GM12801 (cell line): ENCODE results near the gene TXNDC8.

Experiments used
- TF ChIP-seq, protein P1 (sequence below): IDR thresholded peaks from one replicate; pipeline ENCODE4 v1.5.1; 2011; ENCODE audit warnings: control low read depth; ENCODE audit not compliant: insufficient read length; ENCODE audit errors: extremely low read depth

TXNDC8 gene

DNA sequence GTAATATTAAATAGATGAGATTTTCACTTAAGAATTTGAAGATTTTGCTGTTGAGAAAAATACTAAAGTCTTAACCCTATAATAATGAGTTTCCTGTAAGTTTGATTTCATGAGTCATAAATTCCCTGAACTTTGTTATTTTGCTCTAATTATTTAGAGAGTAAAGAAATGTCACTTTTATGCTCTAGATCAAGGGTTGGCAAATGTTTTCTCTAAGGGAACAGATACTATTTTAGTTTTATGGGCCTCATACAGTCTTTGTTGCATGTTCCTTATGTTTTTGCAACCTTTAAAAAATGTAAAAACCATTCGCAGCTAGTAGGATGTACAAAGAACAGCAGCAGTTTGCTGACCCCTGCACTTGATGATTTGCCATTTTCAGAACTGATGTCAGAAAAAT is 480 bp upstream of the TXNDC8 start:
- TF ChIP-seq, protein P1, sequence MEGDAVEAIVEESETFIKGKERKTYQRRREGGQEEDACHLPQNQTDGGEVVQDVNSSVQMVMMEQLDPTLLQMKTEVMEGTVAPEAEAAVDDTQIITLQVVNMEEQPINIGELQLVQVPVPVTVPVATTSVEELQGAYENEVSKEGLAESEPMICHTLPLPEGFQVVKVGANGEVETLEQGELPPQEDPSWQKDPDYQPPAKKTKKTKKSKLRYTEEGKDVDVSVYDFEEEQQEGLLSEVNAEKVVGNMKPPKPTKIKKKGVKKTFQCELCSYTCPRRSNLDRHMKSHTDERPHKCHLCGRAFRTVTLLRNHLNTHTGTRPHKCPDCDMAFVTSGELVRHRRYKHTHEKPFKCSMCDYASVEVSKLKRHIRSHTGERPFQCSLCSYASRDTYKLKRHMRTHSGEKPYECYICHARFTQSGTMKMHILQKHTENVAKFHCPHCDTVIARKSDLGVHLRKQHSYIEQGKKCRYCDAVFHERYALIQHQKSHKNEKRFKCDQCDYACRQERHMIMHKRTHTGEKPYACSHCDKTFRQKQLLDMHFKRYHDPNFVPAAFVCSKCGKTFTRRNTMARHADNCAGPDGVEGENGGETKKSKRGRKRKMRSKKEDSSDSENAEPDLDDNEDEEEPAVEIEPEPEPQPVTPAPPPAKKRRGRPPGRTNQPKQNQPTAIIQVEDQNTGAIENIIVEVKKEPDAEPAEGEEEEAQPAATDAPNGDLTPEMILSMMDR: no peak

DNA sequence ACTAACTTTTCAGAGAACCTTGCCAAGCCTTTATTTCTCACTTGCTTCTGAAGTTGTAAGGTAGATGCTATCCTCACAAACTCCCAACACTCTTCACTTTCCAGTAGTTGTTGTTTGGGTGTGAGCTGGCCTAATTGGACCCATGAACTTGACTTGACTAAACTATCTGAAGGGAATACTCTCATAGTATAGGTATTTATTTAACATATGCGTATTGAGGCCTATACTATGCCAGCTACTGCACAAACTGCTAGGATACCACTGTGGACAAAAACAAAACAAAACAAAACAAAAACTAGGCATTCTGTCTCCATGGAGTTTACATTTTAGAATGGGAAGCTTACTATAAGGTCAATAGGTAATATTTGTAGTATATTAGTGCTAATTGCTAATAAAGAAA is 1.3 kb downstream of the TXNDC8 start:
- TF ChIP-seq, protein P1: no peak

DNA sequence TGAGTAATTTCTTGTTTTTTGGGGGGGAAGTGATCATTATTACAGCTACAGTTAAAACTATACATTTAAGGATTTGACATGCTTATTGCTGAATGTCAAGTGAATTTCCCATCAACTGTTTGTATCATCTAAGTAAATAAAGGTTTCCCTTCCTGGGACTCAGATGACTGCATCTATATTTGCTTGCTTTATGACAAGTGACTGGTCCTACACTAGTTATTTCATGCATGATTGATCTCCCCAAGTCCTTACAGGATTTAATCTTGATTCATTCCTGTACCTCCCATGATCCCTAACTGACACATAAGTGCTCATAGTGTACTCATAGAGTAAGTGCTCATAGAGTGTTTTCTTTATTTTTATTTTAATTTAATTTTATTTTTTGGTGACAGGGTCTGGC is 2.8 kb downstream of the TXNDC8 start:
- TF ChIP-seq, protein P1: no peak

DNA sequence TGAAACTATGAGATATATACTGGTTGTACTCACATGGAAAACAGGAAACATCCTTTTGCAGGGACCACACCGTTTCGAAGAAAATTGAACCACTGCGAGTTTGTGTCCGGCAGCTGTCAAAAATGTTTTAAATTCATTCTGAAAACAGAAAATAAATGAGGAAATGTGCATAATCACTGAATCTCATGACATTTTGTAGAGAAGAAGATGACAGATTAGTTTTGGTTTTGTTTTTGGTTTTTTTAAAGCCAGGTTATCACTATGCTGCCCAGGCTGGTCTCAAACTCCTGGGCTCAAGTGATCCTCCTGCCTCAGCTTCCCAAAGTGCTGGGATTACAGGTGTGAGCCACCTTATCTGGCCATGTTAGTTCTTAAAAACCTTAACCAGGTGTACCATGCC is 3.5 kb downstream of the TXNDC8 start:
- TF ChIP-seq, protein P1: no peak

DNA sequence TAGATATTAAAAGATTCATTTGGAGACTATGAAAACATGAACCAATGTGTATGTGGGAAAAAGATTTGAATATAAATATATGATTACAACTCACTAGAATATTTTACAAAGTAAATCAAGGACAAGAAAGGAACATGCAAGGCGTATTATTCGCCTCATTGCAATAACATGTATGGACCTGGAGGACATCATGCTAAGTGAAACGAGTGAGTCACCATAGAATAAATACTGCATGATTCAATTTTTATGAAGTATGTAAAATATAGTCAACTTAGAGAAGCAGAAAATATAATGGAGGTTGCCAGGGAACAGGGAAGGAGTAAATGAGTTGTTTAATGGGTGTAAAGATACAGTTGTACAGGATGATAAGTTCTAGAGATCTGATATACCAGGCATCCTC is 4.9 kb downstream of the TXNDC8 start:
- TF ChIP-seq, protein P1: no peak

DNA sequence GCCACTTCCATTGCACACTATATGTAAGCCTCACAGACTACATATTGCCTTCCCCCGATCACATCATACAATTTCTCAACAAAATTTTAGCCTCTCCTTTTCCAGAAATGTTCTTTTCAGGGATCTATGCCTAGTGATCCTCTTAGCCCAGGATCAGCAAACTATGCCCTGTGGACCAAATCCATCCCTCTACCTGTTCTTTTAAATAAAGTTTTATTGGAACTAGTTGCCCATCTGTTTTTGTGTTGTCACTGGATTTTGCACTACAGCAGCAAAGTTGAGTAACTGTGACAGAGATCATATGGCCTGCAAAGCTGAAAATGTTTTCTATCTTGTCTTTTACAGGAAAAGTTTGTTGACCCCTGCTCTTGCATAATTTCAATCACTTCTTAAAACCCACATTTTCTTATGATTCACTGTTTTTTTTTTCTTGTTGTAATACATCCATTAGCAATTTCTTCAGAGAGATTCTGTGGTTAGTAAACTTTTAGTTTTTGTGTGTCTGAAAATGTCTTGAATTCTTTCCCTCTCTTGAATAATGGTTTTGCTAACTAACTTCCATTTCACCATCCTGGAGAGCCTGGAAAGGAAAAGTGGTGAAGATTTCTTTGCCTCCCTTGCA is 7.1 kb downstream of the TXNDC8 start:
- TF ChIP-seq, protein P1: no peak

DNA sequence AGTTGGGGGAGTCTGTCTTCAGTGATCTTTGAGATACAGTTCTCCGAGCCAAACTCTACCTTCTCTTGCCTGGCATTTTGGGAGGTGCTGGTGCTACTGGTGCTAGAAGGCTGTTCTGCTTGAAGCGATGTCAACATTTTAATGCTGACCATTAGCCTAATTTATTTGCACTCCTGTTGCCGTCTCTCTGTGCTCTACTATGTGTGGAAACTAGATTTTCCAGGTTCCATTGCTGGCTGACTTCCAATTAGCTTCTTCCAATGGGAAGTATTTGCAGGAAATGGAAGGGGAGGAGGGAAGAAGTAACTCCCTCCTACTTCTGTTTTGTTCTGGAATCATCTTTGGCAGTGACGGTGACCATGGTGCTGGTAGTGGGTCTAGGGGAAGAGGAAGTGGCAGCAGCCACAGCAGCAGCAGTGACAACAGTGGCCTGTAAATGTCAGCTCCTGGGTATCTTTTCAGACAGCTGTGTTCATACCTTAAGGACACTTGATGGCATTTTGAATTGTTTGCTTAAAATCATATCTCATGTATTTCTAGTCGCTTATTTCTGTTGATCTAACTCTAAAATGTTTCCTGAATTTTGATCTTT is 7.9 kb downstream of the TXNDC8 start:
- TF ChIP-seq, protein P1: no peak
